ENCODE measurements around the gene GBX2.

The GBX2 gene

GRCh38 chr2:236119476-236119875, 48.7 kb downstream of the GBX2 start:
- DNase-seq (ENCODE audit: low spot score): no peak
- no peak for FAIRE-seq

- no peak for DNase-seq (ENCODE audit: low spot score)
- FAIRE-seq: no peak
These were observed 49.2 kb downstream of the GBX2 start for GRCh38 chr2:236119003-236119402.

GRCh38 chr2:236117861-236118269, 50.3 kb downstream of the GBX2 start:
- DNase-seq (ENCODE audit: low spot score): no peak
- FAIRE-seq: no peak

GRCh38 chr2:236117401-236117800, 50.8 kb downstream of the GBX2 start:
- FAIRE-seq (no peak), DNase-seq (ENCODE audit: low spot score) (no peak)
